ENCODE measurements around the gene MAGEA6.

- TF ChIP-seq GATA3 (IDR thresholded peaks at IDR 0.05; ENCODE audit: low read depth, low read length) (no peak), GATA2 (IDR thresholded peaks at IDR 0.05; ENCODE audit: low read depth, low read length) (no peak)
Measured at GRCh38 chrX:152738560-152738959, 30.9 kb downstream of the MAGEA6 start.
